ENCODE measurements around the gene MOSMO.

- TF ChIP-seq EP300 (IDR thresholded peaks at IDR 0.05) (no peak), CTCF (IDR thresholded peaks at IDR 0.05) (no peak), POLR2A (IDR thresholded peaks at IDR 0.05) (no peak), POLR2AphosphoS5 (IDR thresholded peaks at IDR 0.05) (no peak)
Observed at GRCh38 chr16:22086440-22086839, 78.5 kb downstream of the MOSMO start.
